K562 (cell line): ENCODE results near the gene TIMM50. TPM values are rescaled to one million over a fixed set of nuclear protein-coding genes. Genes with fewer than 3 reads are reported as not detected.

Experiments used
- DIDO1 ChIP-seq: fragments of 450-650 bp; IDR thresholded peaks from 2 replicates; pipeline ENCODE4 v1.6.1; 2016; ENCODE audit warnings: low read depth, missing biosample characterization, missing genetic modification characterization
- FOXJ2 ChIP-seq: fragments of 200-800 bp; sonication (Bioruptor generic); IDR thresholded peaks from 2 replicates; pipeline ENCODE4 v1.6.1; 2016; ENCODE audit warnings: missing genetic modification characterization, missing compliant biosample characterization
- HMGN3 ChIP-seq: IDR thresholded peaks from 2 replicates; pipeline ENCODE4 v1.6.1; 2011; ENCODE audit warnings: borderline replicate concordance, low read depth, mild to moderate bottlenecking, mixed read lengths, low read length; ENCODE audit not compliant: insufficient read length; ENCODE audit errors: extremely low read depth
- IRF1 ChIP-seq: sonication (generic); formaldehyde crosslinking; IDR thresholded peaks from 2 replicates; pipeline ENCODE4 v1.8.0; 2022; ENCODE audit warnings: missing genetic modification reagents, mild to moderate bottlenecking, borderline replicate concordance
- KAT2B ChIP-seq: IDR thresholded peaks from one replicate; pipeline ENCODE4 v1.6.1; 2012; ENCODE audit warnings: low read depth, mild to moderate bottlenecking, control low read depth, inconsistent platforms, low read length, moderate library complexity
- KHSRP ChIP-seq: fragments of 450-650 bp; IDR thresholded peaks from 2 replicates; pipeline ENCODE4 v1.6.1; 2017
- LEF1 ChIP-seq: fragments of 450-650 bp; IDR thresholded peaks from 2 replicates; pipeline ENCODE4 v1.6.1; 2016; ENCODE audit warnings: mild to moderate bottlenecking
- MAFF ChIP-seq: IDR thresholded peaks from 2 replicates; pipeline ENCODE4 v1.6.1; 2012; ENCODE audit warnings: low read length, improper control_type of control experiment
- MAFK ChIP-seq: IDR thresholded peaks from 2 replicates; pipeline ENCODE4 v1.6.1; 2011; ENCODE audit warnings: low read length, improper control_type of control experiment
- MTA2 ChIP-seq: fragments of 450-650 bp; IDR thresholded peaks from 2 replicates; pipeline ENCODE4 v1.6.1; 2016; ENCODE audit warnings: low read depth
- MYC ChIP-seq, 2 experiments: fragments of 250-450 bp in 1 of 2; sonication (Bioruptor Pico) in 1 of 2; IDR thresholded peaks; 2 replicates each; pipeline versions ENCODE4 v1.5.1 to v1.6.1; 2012 to 2021; ENCODE audit warnings: low read depth in 2 of 2, borderline replicate concordance in 1 of 2, improper control_type of control experiment in 1 of 2, low read length in 1 of 2, mild to moderate bottlenecking in 1 of 2, moderate library complexity in 1 of 2
- NCOA1 ChIP-seq: fragments of 450-650 bp; IDR thresholded peaks from 2 replicates; pipeline ENCODE4 v1.6.1; 2016; ENCODE audit warnings: low read depth
- PHF20 ChIP-seq: fragments of 450-650 bp; IDR thresholded peaks from 2 replicates; pipeline ENCODE4 v1.6.1; 2018; ENCODE audit not compliant: partially characterized antibody
- RHOXF2B ChIP-seq: fragments of 250-450 bp; sonication (Bioruptor Pico); conservative IDR thresholded peaks from 2 replicates; pipeline ENCODE4 v1.5.1; 2021
- SRF ChIP-seq, 2 experiments: fragments of 250-450, 450-650 bp in 1 of 2; sonication (Bioruptor Pico) in 1 of 2; sonication (generic) in 1 of 2; formaldehyde crosslinking; IDR thresholded peaks; 2 replicates each; pipeline versions ENCODE4 v1.5.0 to v1.5.1; 2020 to 2022; ENCODE audit warnings: mild to moderate bottlenecking in 1 of 2, missing genetic modification reagents in 1 of 2
- TBL1XR1 ChIP-seq, 2 experiments: IDR thresholded peaks; 2 replicates each; pipeline ENCODE4 v1.6.1; 2012; ENCODE audit warnings: improper control_type of control experiment in 2 of 2, low read length in 2 of 2, mild to moderate bottlenecking in 1 of 2
- YY1 ChIP-seq, 3 experiments: IDR thresholded peaks; 2 replicates each; pipeline ENCODE4 v1.6.1; 2011; ENCODE audit warnings: low read length in 2 of 3, mild to moderate bottlenecking in 2 of 3, moderate library complexity in 2 of 3, borderline replicate concordance in 1 of 3, control low read depth in 1 of 3, low read depth in 1 of 3; ENCODE audit not compliant: insufficient read depth in 3 of 3, insufficient replicate concordance in 2 of 3, control insufficient read depth in 1 of 3, insufficient read length in 1 of 3; ENCODE audit errors: extremely low read depth in 1 of 3
- ZFX ChIP-seq: sonication (generic); formaldehyde crosslinking; IDR thresholded peaks from 2 replicates; pipeline ENCODE4 v1.8.0; 2022; ENCODE audit warnings: mild to moderate bottlenecking, missing genetic modification reagents, moderate library complexity
- ZSCAN29 ChIP-seq: fragments of 450-650 bp; IDR thresholded peaks from 2 replicates; pipeline ENCODE4 v1.6.1; 2017
- polyA plus RNA-seq, 8 experiments: library from polyadenylated mRNA; depleted of rRNA in 4 of 8; stranded (reverse) in 5 of 8; unstranded in 3 of 8; fragments of >200 nt; fragmentation: Nextera tagmentation in 2 of 8; fragmentation: Illumina TruSeq in 1 of 8; extraction: Ambion mirVana in 2 of 8; extraction: Trizol in 1 of 8; gene quantifications; 2 replicates each; pipeline versions ENCODE4 v1.2.1 to v1.2.3, GENCODE V29; 2011 to 2014; ENCODE audit warnings: inconsistent platforms in 1 of 8, missing spikeins in 1 of 8
- total RNA-seq, 7 experiments: library from RNA; depleted of rRNA in 6 of 7; stranded (reverse); fragments of >200 nt in 6 of 7; fragmentation: Illumina TruSeq in 2 of 7; extraction: Trizol in 2 of 7; gene quantifications; 2 replicates each; pipeline versions ENCODE4 v1.2.1 to v1.2.3, GENCODE V29; 2011 to 2021; ENCODE audit warnings: low replicate concordance in 1 of 7
- TF ChIP-seq, protein P1 (sequence below): fragments of 250-450 bp; sonication (Bioruptor Pico); IDR thresholded peaks from 2 replicates; pipeline ENCODE4 v1.8.0; 2021; ENCODE audit warnings: moderate library complexity, mild to moderate bottlenecking, inconsistent platforms
- TF ChIP-seq, protein P2 (sequence below): IDR thresholded peaks from 2 replicates; pipeline ENCODE4 v1.6.1; 2014; ENCODE audit warnings: antibody characterized with exemption
- TF ChIP-seq, protein P3 (sequence below): fragments of 250-450 bp; sonication (Bioruptor Pico); IDR thresholded peaks from 2 replicates; pipeline ENCODE4 v1.4.0; 2020; ENCODE audit warnings: mild to moderate bottlenecking

Gene TIMM50
- total and polyA plus RNA-seq, 9 of the 15 experiments (the other 6 are each of a cell fraction or from before 2014, with no cell fraction given) = 28.3 to 221 (median 170) TPM

- TF ChIP-seq YY1 (IDR thresholded peaks at IDR 0.05; ENCODE audit: borderline replicate concordance in 1 of 3, control insufficient read depth in 1 of 3, extremely low read depth in 1 of 3, insufficient read depth in 3 of 3, insufficient read length in 1 of 3, insufficient replicate concordance in 2 of 3, low read depth in 1 of 3, low read length in 2 of 3) (peak; percentile 43 to 84 (median 76)), NCOA1 (no peak), MAFF (no peak), TBL1XR1 (IDR thresholded peaks at IDR 0.05; ENCODE audit: low read length in 2 of 2) (0 out of 4 replicates have a peak, but pooled peaks of 1 of the 2 experiments have one; percentile 33), MYC (IDR thresholded peaks at IDR 0.05; ENCODE audit: low read depth, low read length) (no peak), MYC (CRISPR knock-in tag; IDR thresholded peaks at IDR 0.05; ENCODE audit: borderline replicate concordance, low read depth) (no peak), LEF1 (no peak), PHF20 (peak; percentile 54), ZFX (CRISPR knock-in tag) (peak; percentile 97), MTA2 (no peak), MAFK (peak; percentile 8; the same call in 1 of the 2 replicates), HMGN3 (peak; percentile 48), RHOXF2B (CRISPR knock-in tag) (no peak), KAT2B (no peak), KHSRP (no peak), IRF1 (CRISPR knock-in tag) (no peak), DIDO1 (tag) (no peak), FOXJ2 (tag) (peak; percentile 73; the same call in 1 of the 2 replicates), ZSCAN29 (no peak), SRF (CRISPR knock-in tag; IDR thresholded peaks at IDR 0.05) (peak in 1 of 2 experiments; percentile 43; a peak in 1 of 4 replicates)
- TF ChIP-seq, protein P1, sequence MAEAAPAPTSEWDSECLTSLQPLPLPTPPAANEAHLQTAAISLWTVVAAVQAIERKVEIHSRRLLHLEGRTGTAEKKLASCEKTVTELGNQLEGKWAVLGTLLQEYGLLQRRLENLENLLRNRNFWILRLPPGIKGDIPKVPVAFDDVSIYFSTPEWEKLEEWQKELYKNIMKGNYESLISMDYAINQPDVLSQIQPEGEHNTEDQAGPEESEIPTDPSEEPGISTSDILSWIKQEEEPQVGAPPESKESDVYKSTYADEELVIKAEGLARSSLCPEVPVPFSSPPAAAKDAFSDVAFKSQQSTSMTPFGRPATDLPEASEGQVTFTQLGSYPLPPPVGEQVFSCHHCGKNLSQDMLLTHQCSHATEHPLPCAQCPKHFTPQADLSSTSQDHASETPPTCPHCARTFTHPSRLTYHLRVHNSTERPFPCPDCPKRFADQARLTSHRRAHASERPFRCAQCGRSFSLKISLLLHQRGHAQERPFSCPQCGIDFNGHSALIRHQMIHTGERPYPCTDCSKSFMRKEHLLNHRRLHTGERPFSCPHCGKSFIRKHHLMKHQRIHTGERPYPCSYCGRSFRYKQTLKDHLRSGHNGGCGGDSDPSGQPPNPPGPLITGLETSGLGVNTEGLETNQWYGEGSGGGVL (CRISPR knock-in tag) = no peak
- TF ChIP-seq, protein P2, sequence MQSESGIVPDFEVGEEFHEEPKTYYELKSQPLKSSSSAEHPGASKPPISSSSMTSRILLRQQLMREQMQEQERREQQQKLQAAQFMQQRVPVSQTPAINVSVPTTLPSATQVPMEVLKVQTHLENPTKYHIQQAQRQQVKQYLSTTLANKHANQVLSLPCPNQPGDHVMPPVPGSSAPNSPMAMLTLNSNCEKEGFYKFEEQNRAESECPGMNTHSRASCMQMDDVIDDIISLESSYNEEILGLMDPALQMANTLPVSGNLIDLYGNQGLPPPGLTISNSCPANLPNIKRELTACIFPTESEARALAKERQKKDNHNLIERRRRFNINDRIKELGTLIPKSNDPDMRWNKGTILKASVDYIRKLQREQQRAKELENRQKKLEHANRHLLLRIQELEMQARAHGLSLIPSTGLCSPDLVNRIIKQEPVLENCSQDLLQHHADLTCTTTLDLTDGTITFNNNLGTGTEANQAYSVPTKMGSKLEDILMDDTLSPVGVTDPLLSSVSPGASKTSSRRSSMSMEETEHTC = no peak
- TF ChIP-seq, protein P3, sequence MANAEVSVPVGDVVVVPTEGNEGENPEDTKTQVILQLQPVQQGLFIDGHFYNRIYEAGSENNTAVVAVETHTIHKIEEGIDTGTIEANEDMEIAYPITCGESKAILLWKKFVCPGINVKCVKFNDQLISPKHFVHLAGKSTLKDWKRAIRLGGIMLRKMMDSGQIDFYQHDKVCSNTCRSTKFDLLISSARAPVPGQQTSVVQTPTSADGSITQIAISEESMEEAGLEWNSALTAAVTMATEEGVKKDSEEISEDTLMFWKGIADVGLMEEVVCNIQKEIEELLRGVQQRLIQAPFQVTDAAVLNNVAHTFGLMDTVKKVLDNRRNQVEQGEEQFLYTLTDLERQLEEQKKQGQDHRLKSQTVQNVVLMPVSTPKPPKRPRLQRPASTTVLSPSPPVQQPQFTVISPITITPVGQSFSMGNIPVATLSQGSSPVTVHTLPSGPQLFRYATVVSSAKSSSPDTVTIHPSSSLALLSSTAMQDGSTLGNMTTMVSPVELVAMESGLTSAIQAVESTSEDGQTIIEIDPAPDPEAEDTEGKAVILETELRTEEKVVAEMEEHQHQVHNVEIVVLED (CRISPR knock-in tag) = peak; percentile 73
These were observed 51.8 kb downstream of the TIMM50 start, which contains the start of gene EID2B (continued) for GRCh38 chr19:39532233-39533002.
